NCI-H2107 treated with DMSO at 0.1 percent for 48 hours (cell line): ENCODE data around the gene CHDH.

Experiments used
- DNase-seq: peaks from one replicate; lab custom pipeline; 2025; ENCODE audit not compliant: unreplicated experiment; lab: John Stamatoyannopoulos, UW

The CHDH gene

GRCh38 chr3:53846134-53846850 lies at the start of gene CHDH, which contains the start of gene IL17RB:
TSS of gene CHDH (minus strand) at chr3:53846419. CDS start at chr3:53824008, 22,411 bp downstream.
TSS of gene IL17RB (plus strand) at chr3:53846568. CDS start at chr3:53846589, 21 bp downstream.
- DNase-seq, result no peak

DNA sequence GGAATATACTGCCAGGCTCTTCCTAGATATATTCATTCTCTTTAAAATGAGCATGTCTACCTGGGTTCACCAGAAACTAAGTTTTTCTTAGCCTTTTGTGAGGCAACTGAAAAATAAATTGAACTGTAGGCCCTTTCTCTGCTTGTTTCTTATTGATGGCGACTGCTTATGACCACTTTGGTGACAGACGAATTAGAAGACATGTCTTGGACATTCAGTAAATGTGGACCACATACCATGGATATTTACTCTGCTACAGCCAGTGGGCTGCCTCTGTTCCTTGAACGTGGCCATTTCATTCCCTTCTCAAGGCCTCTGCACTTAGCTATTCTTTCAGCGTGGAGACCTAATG lies 46.0 kb upstream of the CHDH start:
- no peak for DNase-seq

- DNase-seq, result peak; percentile 87
Measured at GRCh38 chr3:53891497-53892285, 45.5 kb upstream of the CHDH start, which contains the start of gene SELENOK. TSS of gene SELENOK (minus strand) at chr3:53891859.

DNA sequence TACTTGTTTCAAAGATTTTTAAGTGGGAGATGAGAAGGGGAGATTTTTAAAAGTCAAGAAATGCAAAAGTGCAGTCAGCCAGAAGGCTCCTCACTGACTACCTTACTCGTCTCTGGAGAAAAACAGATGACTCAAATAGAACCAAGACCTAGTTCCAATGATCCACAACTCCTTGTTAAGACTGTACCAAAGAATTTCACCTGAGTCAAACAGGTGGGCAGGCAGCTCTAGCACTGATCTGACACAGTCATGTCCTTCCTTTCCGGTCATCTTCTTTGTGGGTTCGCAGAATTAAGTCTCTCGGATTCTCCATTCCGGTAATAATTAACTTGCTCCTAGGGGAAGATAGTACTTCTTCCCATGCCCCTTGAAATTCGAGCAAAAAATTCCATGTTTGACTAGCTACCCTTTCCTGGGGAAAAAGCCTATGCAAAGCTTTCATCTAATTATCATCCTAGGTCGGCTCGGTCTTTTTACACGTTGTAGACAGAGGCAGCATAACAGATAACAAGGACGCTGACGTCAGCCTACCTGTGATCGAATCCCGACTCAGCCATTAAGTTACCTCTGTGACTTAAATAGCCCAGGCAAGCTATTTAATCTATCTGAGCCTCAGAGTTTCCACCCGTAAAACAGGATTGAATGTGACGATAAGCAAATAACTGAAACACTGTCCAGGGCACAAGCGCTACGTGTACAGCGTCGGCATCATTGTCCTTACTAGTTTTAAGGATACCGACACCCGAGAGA lies 44.7 kb upstream of the CHDH start:
- DNase-seq, result no peak

- DNase-seq, result no peak
Measured at GRCh38 chr3:53888232-53888631, 42.0 kb upstream of the CHDH start.

DNA sequence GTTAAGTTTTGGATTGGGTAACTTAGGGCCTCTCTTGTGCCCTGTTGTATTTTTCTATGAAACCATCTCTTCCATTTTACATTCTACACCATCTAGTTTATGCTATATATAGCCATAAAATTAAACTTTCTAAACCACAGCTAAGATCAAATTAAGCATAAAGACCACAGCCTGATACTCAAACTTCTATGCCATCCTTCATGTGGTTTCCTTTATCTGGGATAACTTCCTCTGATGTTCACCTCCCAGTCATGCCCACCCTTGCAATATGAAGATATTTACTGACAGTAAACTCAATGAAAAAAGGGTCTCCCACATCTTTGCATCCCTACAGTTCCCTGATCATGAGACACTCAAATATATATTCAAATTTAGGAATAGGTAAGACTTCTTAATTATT lies 41.2 kb upstream of the CHDH start:
- DNase-seq, result no peak

DNA sequence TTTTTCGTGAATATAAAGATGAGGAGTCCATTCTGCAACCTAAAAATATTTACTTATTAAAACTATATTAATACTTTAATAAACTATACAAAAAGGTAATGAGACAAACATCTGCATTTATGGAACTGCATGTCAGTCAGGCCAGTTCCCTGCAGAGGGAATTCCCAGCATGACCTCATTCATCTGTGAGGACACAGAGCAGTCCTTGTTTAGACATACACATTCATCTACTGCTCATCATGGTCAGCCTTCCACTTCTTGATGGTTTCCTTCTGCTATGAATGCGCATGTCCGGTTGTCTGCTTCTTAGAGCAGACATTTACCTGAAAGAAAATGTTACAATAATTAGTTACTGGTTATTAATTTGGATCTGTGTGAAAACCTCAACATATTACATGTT lies 39.0 kb upstream of the CHDH start:
- no peak for DNase-seq

DNA sequence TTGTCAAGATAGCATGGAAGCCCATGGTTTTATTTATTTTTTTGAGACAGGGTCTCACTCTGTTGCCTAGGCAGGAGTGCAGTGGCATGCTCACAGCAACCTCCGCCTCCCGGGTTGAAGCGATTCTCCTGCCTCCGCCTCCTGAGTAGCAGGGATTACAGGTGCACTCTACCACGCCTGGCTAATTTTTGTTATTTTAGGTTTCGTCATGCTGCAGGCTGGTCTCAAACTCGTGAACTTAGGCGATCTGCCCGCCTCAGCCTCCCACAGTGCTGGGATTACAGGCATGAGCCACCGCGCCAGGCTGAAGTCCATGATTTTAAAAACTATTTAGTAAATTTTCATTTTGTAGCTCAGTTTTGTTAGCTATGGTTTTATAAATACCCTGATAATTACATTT lies 38.4 kb upstream of the CHDH start:
- DNase-seq, result no peak

DNA sequence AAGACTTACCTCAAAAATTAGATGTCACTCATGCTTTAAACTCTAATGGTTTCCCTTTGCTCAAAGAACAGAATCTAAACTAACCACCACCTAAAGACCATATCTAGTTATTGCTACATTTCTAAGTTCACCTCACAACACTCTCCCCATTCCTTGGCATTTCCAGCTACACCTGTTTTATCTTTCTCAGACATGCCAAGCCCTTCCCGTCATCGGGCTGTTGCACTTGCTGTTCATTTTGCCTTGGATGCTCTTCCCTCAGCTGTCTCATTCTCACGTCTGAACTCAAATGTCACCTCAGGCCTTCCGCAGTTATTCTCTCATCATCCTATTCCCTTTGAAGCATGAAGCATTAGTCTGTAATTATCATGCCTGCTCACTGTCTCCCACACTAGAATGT lies 36.8 kb upstream of the CHDH start:
- DNase-seq, result no peak

DNA sequence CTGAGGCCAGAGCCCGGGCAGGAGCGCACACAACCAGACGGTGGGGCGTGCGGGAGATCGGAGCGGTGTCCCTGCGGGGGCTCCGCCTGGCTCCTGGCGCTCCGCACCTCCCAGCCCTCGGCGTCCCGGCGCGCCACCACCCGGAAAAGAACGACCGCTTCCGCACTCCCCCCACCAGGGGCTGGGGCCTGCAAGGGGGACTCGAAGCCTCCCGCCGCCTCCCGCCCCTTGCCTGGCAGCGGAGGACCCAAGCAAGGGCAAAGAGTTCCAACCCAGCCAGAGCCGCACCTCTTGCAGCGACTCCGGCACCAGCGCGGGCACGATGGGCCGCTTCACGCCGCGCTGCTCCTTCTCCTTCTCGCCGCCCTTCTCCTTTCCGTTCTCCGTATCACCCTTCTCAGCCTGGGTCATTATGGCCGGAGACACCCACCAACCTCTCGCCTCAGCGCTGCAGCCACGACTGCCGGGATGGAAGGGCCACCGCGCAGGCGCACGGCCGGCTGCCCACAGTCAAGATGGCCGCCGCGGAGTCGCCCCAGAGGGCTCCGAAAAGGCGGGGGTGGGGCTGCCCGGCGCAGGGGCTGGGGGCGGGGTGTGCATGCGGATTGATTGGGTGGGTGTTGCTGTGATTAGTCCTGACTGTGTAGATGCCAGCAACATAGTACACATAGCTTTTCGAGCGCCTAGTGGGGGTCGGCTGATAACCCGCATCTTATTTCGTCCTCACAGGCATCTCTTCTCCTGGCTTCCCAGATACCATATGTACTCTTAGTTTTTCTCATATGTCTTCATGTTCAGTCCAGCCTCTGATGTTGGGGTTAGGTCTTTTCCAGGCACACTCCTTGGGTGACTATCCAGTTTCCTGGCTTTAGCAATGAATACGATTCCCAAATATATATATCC lies 35.7 kb upstream of the CHDH start, which contains the start of gene ACTR8:
Gene ACTR8, minus strand, starts transcription at position 462 of the 903 bp plus-strand sequence. Its CDS starts 51 bp downstream, at position 411.
- peak; percentile 8 for DNase-seq

DNA sequence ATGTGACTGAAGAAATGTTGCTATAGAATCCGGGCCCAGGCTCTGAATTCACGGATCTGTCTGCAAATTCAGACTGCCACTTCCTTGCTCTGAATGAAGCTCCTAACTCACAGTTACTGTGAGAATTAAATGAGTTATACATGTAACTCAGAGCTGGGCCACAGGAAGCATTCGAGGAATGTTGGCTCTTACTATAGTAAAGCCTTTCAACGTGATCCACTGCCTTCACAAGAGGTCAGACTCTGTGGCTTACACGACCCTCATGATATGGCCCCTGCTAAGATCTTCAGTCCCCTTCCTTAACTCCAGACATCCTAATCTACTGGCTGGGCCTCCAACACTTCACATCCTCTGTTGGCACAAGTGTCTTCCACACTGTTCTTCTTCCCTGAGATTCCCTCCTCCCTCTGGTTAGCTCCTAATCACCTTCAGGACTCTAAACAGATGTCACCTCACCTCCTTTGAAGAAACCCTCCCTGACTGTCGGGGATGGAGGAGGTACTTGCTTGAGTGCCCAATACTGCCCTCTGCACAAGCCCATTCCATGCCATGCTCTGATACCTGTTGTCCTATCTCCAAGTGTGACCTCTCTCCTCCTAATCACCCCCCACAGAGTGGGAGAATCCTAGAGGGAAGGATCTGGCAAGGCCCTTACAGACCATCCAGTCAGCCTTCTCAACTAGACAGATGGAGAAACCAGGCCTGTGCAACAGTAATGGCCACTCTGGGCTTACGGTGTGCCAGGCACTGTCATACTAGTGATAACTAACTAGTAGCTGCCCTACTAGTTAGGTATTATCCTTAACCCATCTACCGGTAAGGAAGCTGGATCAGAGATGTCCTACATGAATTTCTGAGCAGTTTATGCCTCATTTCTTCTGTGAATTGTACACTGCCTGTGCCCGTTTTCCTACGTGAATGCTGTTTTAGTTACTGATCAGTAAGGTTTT lies 34.5 kb upstream of the CHDH start:
- DNase-seq, result no peak

DNA sequence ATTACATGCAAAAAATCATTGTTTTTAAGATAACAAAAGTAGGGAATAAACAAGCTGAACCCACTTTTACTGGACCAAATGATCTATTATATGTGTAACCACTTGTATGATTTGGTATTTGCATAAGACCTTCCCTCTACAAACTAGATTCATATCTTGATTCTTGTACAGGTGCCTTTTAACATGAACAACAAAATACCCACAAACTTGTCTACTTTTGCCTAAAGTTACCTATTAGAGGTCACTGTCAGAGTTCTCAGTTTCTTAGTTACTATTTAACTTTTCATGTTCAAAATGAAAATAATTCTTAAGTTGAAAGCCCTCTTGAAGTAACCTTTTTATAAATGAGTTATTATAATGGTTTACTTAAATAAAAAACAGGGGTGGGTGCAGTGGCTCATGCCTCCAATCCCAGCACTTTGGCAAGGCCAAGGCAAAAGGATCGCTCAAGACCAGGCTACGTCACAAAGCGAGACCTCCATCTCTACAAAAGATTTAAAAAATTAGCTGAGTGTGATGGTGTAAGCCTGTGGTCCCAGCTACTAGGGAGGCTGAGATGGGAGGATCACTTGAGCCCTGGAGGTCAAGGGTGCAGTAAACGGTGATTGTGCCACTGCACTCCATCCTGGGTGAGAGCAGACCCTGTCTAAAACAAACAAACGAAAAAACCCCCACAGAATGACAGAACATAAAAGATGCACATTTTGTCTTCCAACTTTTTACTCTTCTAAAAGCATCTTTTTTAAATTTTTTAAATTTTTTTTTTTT lies 19.7 kb upstream of the CHDH start:
- DNase-seq, result no peak

DNA sequence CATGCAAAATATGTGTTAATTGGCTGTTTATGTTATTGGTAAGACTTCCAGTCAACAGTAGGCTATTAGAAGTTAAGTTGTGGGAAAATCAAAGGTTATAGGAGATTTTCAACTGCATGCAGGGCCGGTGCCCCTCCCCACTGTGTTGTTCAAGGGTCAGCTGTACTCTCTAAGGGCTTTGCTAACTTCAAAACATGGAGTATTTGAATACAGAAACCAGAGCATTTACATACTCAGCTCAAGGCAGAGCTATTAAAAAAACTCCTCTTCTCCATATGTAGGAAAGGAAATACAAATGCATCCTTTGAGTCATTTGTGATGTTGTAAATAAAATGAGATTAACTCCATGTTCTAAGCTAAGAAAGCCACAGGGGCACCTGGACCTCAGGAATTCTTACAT lies 16.9 kb upstream of the CHDH start:
- DNase-seq, result no peak

DNA sequence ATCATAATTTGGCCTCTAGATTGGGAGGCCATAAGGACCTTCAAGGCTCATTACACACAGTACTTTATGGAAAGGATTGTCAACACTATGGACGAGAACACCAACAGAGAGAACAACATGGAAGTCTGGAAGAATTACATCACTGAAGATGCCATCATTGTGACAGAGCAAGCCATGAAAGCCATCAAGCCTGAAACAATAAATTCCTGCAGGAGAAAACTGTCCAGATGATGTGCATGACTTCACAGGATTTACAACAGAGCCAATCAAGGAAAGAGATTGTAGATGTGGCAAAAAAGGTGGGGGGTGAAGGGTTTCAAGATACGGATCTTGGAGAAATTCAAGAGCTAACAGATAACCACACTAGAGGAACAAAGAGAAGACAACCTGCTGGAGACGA lies 16.0 kb upstream of the CHDH start:
- DNase-seq, result no peak

- DNase-seq, result no peak
Measured at GRCh38 chr3:53860196-53860595, 14.0 kb upstream of the CHDH start.

DNA sequence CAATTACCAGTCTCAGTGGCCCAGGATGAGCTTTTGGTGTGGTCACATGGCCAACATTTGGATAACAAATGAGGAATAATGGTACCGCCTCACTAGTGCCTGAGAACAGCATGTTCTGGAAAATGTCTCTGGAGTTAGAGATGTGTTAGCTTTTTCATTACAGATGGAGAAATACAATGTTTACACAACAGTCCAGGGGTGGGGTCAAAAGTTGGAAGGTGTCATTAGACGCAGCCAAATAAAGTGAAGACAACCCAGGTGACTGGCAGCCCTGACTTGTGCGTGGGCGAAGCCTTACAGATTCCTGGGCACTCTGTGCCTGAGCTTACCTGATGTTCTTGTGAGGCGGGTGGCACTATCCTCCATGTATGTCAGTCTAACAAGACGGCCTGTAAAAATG lies 13.0 kb upstream of the CHDH start:
- no peak for DNase-seq

DNA sequence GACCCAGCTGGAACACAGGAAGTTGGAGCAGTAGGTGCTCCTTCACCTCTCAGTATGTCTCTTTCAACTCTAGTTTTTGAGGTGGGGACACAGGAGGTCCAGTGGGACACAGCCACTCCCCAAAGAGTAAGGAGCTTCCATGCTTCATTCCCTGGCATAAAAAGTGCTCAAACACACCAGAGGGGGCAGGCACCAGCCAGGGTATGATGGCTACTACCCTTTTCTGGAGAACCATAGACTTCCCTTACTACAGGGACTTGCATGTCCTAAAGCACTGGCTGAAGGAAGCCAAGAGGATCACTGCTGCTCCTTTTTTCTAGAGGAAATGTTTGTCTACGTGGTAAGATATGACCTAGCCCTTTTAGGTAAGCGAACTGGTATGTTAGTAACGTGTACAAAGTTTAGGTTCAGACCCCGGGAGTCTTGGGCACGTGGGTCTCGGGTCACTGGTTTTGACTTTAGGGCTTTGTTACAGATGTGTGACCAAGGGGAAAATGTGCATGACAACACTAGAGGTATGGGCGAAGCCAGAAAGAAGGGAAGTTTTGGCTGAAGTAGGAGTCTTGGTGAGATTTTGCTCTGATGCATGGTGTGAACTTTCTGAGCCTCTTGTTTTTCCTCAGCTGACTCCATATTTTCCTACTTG lies 12.0 kb upstream of the CHDH start:
- DNase-seq, result no peak

GRCh38 chr3:53856964-53857363 lies 10.7 kb upstream of the CHDH start:
- DNase-seq, result no peak
